Measurements from ENCODE around the gene CCNY.

DNA sequence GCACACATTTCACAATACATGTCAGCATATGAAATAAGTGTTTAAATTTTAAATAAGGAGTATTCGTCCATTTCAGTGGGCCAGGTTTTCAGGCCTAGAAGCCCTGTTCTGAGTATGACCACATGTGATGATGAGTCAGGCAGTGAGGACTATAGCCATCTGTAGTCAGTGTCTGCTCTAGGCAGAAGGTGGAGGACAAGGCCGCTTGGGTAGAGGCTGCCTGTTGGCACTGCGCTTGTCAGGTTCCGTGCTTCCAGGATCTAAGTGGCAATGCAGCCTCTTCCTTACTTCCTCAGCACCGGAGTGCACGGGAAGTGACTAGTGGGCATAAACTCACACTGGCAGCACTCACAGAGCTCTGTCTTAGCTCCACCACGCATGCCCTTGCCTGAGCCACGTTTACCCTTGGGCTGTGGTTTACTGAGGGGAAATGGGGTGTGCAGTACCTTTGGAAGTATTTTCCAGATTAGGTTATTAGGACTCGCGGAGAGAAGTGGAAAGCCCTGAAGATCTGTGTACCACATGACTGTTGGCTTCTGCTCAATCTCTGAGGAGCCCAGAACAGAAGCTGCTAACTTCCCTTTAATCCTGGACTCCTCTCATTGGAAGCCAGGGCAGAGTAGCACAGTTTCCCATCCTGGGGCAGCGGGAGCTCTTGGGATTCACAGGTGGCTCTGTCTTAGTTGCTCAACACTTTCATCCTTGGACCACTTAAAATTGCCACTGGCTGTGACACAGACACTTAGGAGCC lies 181.3 kb downstream of the CCNY start:
- TF ChIP-seq, protein P1, sequence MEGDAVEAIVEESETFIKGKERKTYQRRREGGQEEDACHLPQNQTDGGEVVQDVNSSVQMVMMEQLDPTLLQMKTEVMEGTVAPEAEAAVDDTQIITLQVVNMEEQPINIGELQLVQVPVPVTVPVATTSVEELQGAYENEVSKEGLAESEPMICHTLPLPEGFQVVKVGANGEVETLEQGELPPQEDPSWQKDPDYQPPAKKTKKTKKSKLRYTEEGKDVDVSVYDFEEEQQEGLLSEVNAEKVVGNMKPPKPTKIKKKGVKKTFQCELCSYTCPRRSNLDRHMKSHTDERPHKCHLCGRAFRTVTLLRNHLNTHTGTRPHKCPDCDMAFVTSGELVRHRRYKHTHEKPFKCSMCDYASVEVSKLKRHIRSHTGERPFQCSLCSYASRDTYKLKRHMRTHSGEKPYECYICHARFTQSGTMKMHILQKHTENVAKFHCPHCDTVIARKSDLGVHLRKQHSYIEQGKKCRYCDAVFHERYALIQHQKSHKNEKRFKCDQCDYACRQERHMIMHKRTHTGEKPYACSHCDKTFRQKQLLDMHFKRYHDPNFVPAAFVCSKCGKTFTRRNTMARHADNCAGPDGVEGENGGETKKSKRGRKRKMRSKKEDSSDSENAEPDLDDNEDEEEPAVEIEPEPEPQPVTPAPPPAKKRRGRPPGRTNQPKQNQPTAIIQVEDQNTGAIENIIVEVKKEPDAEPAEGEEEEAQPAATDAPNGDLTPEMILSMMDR (conservative IDR thresholded peaks at IDR 0.05; ENCODE audit: low read length): no peak
- no peak for TF ChIP-seq EZH2phosphoT487 (IDR thresholded peaks at IDR 0.05; ENCODE audit: borderline replicate concordance, low read depth, low read length)

All from OCI-LY7 (cell line).